ENCODE results near the gene TMTC1.

TMTC1 gene

DNA sequence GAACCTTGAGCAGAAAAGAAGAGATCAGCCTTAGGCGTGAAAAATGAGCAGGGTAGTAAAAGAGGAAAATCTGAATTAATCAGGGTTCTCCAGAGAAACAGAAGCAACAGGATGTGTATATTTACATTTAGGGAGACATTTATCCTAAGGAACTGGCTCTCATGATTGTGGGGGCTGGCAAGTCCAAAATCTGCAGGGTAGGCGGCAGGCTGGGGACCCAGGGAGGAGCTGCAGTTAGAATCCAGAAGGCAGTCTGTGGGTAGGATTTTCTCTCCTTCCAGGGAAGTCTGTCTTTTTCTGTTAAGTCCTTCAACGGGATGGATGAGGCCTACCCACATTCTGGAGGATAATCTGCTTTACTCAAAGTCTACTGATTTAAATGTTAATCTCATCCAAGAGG, 218.8 kb downstream of the TMTC1 start:
- TF ChIP-seq CEBPB (IDR thresholded peaks at IDR 0.05) = no peak
- no peak for TF ChIP-seq EGR1 (IDR thresholded peaks at IDR 0.05)
- TF ChIP-seq, protein P1, sequence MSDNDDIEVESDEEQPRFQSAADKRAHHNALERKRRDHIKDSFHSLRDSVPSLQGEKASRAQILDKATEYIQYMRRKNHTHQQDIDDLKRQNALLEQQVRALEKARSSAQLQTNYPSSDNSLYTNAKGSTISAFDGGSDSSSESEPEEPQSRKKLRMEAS (IDR thresholded peaks at IDR 0.05) = no peak
- TF ChIP-seq TAF1 (IDR thresholded peaks at IDR 0.05; ENCODE audit: low read depth) = no peak
- TF ChIP-seq FOXM1 (IDR thresholded peaks at IDR 0.05; ENCODE audit: borderline replicate concordance, low read depth) = no peak
- TF ChIP-seq, protein P2, sequence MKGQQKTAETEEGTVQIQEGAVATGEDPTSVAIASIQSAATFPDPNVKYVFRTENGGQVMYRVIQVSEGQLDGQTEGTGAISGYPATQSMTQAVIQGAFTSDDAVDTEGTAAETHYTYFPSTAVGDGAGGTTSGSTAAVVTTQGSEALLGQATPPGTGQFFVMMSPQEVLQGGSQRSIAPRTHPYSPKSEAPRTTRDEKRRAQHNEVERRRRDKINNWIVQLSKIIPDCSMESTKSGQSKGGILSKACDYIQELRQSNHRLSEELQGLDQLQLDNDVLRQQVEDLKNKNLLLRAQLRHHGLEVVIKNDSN (IDR thresholded peaks at IDR 0.05) = no peak
- no peak for TF ChIP-seq RAD21 (IDR thresholded peaks at IDR 0.05; ENCODE audit: low read depth)
- TF ChIP-seq CREB1 (IDR thresholded peaks at IDR 0.05; ENCODE audit: low read depth) = no peak
- no peak for TF ChIP-seq NFIC (IDR thresholded peaks at IDR 0.05)
- TF ChIP-seq ZBTB7A (IDR thresholded peaks at IDR 0.05; ENCODE audit: low read depth) = no peak
- TF ChIP-seq, protein P3, sequence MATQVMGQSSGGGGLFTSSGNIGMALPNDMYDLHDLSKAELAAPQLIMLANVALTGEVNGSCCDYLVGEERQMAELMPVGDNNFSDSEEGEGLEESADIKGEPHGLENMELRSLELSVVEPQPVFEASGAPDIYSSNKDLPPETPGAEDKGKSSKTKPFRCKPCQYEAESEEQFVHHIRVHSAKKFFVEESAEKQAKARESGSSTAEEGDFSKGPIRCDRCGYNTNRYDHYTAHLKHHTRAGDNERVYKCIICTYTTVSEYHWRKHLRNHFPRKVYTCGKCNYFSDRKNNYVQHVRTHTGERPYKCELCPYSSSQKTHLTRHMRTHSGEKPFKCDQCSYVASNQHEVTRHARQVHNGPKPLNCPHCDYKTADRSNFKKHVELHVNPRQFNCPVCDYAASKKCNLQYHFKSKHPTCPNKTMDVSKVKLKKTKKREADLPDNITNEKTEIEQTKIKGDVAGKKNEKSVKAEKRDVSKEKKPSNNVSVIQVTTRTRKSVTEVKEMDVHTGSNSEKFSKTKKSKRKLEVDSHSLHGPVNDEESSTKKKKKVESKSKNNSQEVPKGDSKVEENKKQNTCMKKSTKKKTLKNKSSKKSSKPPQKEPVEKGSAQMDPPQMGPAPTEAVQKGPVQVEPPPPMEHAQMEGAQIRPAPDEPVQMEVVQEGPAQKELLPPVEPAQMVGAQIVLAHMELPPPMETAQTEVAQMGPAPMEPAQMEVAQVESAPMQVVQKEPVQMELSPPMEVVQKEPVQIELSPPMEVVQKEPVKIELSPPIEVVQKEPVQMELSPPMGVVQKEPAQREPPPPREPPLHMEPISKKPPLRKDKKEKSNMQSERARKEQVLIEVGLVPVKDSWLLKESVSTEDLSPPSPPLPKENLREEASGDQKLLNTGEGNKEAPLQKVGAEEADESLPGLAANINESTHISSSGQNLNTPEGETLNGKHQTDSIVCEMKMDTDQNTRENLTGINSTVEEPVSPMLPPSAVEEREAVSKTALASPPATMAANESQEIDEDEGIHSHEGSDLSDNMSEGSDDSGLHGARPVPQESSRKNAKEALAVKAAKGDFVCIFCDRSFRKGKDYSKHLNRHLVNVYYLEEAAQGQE (IDR thresholded peaks at IDR 0.05; ENCODE audit: low read depth) = no peak
- TF ChIP-seq TEAD4 (IDR thresholded peaks at IDR 0.05) = no peak

DNA sequence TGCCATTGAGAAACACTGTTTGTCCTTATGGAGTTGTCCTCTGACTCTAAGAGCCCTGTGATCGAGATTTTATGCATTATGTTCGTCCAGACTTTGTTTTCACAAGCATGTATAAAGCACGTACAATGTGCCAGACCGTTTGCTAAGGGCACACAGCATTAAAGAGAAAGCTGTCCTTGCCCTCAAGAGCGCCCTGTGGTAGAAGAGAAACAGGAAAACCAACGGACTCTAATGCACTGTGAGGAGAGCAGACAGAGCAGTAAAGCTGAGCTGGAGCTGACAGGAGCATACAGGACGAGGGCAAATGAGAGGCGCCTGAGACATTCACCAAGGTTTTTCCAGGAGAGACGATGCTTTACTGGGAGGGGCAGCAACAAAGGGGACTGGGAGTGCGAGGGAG, 220.1 kb downstream of the TMTC1 start:
- no peak for TF ChIP-seq TCF12 (IDR thresholded peaks at IDR 0.05; ENCODE audit: low read depth)
- TF ChIP-seq, protein P2 (IDR thresholded peaks at IDR 0.05) = no peak
- no peak for TF ChIP-seq EP300 (IDR thresholded peaks at IDR 0.05; ENCODE audit: borderline replicate concordance)
- TF ChIP-seq TEAD4 (IDR thresholded peaks at IDR 0.05) = no peak

DNA sequence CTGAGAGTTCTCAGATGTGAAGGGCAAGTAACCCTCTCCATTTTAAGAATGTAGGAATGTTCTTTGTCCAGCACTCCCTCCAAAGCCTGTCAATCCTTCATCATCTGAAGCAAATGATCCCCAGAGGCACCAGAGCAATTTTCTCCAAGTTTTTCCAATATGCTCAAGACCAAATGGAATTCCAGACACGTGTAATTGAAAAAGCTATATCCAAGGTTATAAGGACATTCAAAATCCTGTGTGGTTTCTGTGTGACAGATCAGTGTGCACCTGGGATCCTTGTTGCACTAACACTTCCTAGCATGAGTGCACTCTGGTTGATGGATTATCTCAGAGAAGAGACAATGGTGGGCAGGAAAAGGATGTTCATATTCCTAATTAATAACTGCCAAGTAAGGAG, 220.7 kb downstream of the TMTC1 start:
- no peak for TF ChIP-seq EGR1 (IDR thresholded peaks at IDR 0.05)
- no peak for TF ChIP-seq CREB1 (IDR thresholded peaks at IDR 0.05; ENCODE audit: low read depth)

DNA sequence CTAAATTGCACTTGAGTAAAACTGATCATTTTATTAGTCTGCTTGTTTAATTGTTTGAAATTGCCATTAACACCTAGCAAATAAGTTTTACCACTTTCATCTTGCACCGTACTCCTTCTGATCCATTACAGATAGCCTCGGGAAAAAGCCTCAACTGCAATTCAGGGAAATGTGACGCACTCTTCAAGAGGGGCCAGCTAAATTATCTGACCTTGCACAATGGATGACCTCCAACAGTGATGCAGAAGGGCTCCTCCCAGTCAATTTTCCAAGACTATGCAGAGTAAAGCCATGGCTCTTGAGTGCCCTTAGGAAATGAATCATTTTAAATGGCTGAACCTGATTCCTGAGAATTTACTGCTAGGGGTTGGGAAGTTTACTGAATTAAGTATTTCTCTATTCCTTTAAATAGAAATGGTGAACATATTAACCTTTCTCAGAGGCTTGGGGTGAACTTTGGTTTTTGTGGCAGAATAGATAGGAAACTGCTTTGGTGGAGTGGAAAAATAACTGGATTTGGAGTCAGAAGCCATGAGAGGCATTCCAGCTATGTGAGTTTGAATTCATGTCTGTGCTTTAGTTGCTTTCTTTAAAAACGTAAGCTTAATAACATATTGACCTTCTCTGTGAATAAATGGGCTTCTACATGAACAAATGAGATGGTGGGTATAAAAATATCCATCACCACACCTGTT, 221.5 kb downstream of the TMTC1 start:
- TF ChIP-seq EGR1 (IDR thresholded peaks at IDR 0.05) (no peak), TCF12 (IDR thresholded peaks at IDR 0.05; ENCODE audit: low read depth) (no peak), TEAD4 (IDR thresholded peaks at IDR 0.05) (no peak)

DNA sequence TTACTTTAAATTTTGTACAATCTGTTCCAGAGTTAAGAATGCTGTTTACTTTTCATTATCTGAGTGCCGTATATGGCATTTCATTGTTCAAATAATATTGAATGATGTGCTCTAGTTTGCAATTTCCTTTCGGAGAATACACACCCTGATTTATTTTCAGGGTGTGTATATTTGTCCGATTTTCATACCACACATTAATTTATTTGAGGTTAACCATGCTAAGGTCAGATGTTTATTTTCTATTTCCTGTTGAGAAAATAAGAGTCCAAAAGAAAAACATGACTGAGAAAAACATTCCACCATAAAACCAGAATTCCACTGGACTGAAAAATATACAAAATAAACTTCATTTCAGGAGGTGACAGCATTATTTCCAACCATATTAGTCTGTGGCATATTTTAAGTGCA, 222.1 kb downstream of the TMTC1 start:
- TF ChIP-seq EP300 (IDR thresholded peaks at IDR 0.05; ENCODE audit: borderline replicate concordance) = no peak
- TF ChIP-seq ZBTB7A (IDR thresholded peaks at IDR 0.05; ENCODE audit: low read depth) = no peak

DNA sequence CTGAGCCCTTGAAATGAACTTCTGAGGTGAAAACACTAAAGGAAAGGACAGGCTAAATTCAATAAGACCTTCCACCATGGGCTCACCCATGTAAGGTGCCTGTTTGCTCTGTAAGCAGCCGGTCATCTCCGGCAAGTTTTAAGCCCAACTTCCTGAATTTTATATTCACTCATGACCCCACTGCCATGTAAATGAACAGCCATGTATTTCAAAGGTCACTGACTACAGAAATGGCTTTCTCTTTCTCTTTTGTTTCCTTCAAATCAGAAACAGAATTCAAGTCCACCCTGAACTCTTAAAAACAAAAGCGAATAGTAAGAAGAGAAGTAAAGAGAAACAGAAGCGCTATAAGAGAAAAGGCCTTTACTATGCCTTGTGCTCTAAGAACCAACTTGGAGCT, 224.5 kb downstream of the TMTC1 start:
- TF ChIP-seq EP300 (IDR thresholded peaks at IDR 0.05; ENCODE audit: borderline replicate concordance) = no peak
- TF ChIP-seq, protein P3 (IDR thresholded peaks at IDR 0.05; ENCODE audit: low read depth) = no peak
- TF ChIP-seq YY1 (IDR thresholded peaks at IDR 0.05; ENCODE audit: low read depth) = no peak
- no peak for TF ChIP-seq RAD21 (IDR thresholded peaks at IDR 0.05; ENCODE audit: low read depth)
- no peak for TF ChIP-seq EGR1 (IDR thresholded peaks at IDR 0.05)
- no peak for TF ChIP-seq ZBTB7A (IDR thresholded peaks at IDR 0.05; ENCODE audit: low read depth)
- TF ChIP-seq, protein P2 (IDR thresholded peaks at IDR 0.05) = no peak
- TF ChIP-seq CEBPB (IDR thresholded peaks at IDR 0.05) = no peak
- TF ChIP-seq NFIC (IDR thresholded peaks at IDR 0.05) = no peak
- no peak for TF ChIP-seq TCF12 (IDR thresholded peaks at IDR 0.05; ENCODE audit: low read depth)
- TF ChIP-seq, protein P1 (IDR thresholded peaks at IDR 0.05) = no peak
- TF ChIP-seq FOXM1 (IDR thresholded peaks at IDR 0.05; ENCODE audit: borderline replicate concordance, low read depth) = no peak
- no peak for TF ChIP-seq CREB1 (IDR thresholded peaks at IDR 0.05; ENCODE audit: low read depth)
- no peak for TF ChIP-seq TAF1 (IDR thresholded peaks at IDR 0.05; ENCODE audit: low read depth)
- TF ChIP-seq TEAD4 (IDR thresholded peaks at IDR 0.05) = no peak
